ENCODE data around the gene MAP6.

- TF ChIP-seq CTCF (IDR thresholded peaks at IDR 0.05) (no peak), POLR2A (IDR thresholded peaks at IDR 0.05) (no peak)
These were observed 121.7 kb downstream of the MAP6 start for GRCh38 chr11:75547177-75547576.
